Skin of body (tissue), 2 donors: ENCODE results near the gene CYLD. TPM values are rescaled to one million over a fixed set of nuclear protein-coding genes. Genes with fewer than 3 reads are reported as not detected.
A peak's percentile ranks its signal among the peaks of the same experiment; 100 is the strongest.

Source experiments
- DNase-seq: peaks from one replicate; lab custom pipeline; 2025; lab: John Stamatoyannopoulos, UW
- total RNA-seq: library from RNA; depleted of rRNA; stranded (reverse); fragments of >200 nt; gene quantifications from one replicate; pipeline ENCODE4 v1.2.3, GENCODE V29; 2014

The CYLD gene
- total RNA-seq, 1 donor from 2014 or later: 42.5 TPM

DNA sequence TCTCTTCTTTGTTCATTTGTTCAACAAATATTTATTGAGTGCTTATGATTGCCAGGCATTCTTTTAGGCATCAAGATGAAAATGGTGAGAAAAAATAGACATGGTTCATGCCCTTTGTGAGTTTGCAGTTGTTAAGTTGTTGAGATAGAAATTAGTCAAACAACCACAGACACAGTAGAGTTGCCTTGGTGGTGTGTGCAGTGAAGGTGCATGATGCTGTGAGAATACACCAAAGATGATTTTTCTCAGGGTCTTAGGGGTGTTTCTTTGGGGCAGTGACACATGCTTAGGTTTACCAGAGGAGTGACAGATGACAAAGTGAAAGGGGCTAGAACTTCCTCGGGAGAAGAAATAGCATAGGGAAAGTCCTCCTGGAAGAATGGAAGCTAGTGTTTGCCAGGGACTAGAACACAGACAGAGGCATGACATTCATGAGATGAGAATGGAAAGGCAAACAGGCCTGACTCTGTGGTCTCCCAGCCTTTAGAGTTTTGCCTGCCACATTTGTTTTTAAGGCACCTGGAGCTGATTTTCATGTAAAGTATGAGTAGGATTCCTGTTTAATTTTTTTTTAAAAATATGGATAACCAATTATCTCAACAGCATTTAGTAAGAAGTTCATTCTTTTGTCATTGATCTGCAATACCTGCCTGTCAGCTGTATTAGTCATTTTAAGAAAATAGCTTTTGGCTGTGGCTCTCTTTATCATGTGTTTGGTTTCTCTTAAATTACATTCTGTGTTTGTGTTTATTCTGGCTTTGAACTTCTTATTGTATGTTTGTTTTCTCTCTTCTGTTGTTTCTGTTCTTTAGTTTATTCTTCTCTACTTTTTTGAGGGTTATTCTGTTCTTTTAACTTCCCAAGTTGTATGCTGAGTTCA is 36.6 kb downstream of the CYLD start:
- no peak for DNase-seq

DNA sequence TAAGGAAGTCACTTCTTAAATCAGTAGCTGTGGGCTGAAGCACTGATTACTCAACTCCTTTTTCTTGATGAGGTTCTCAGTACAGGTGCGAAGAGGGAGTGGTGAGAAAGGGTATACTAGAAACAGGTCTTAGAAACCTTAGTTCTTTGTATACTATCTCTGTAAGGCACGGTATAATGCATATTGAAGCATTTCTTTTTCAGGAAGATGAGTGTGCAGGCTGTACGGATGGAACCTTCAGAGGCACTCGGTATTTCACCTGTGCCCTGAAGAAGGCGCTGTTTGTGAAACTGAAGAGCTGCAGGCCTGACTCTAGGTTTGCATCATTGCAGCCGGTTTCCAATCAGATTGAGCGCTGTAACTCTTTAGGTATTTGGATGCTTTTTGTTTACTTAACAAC is 39.2 kb downstream of the CYLD start:
- no peak for DNase-seq

GRCh38 chr16:50781518-50781917 is 39.6 kb downstream of the CYLD start:
- no peak for DNase-seq

DNA sequence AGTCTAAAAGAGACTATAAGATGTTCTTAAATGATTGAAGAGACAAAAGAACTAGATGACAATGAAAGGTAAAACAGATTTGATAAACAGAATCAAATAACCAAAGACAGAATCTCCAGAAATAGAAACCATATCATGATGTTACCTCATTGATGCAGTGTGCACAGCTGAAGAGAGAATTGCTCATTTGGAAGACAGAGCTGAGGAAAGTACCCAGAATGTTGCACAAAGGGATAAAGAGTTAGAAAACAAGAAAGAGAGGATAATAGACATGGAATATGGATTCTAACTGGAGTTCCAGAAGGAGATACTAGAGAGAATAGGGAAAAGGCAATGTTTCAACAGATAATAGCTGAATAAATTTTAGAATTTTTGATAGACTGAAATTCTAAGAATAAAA is 47.9 kb downstream of the CYLD start:
- DNase-seq: no peak

DNA sequence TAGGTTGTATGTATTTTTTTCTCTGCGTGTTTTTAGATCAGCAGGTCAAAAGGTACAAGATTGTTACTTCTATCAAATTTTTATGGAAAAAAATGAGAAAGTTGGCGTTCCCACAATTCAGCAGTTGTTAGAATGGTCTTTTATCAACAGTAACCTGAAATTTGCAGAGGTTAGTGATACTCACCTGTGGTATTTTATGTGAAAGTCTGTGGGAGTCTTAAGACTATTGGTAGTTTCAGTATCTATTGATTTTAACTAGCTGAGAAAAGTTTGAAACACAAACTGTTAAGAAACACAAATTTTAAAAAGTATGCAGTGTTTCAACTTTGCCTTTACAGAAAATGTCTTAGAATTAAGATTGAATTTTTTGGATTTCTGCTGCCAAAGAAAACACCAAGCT is 49.6 kb downstream of the CYLD start:
- no peak for DNase-seq

DNA sequence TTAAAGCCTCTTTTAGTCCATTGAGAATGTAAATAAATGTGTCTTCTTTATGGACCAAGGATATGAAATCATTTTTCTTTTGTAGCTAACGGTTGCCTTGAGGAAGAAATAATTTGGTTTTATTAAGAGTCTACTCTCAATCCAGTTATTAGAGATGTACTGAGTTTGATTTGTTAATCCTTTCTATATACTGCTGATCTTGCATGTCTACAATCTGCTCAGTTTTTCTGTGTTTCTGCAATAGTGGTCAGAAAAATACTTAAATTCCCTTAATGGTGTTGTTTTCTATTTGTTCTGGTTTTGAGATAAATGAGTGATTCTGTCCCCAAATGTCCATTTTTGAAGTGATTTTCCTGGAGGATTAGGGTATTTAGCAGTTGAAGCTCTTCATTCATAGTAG is 54.9 kb downstream of the CYLD start:
- no peak for DNase-seq

GRCh38 chr16:50797456-50797855 is 55.6 kb downstream of the CYLD start:
- no peak for DNase-seq

DNA sequence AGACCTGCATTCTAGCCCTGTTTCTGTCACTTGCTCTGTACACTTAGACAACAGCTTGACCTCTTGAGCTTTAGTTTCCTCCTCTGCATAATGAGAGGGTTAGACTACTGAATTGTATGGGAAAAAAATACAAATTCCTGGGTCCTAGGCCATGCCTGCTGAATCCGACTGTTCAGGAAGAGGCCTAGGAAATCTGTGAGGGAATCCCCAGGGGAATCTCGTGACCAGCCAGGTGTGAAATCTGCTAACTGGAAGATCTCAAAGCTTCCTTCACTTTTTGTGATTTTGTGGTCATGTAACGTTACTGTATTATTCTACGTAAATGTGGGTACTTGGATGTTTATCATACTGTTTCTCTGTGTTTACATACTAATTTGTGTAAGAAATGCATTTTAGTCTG is 58.2 kb downstream of the CYLD start:
- DNase-seq: no peak

DNA sequence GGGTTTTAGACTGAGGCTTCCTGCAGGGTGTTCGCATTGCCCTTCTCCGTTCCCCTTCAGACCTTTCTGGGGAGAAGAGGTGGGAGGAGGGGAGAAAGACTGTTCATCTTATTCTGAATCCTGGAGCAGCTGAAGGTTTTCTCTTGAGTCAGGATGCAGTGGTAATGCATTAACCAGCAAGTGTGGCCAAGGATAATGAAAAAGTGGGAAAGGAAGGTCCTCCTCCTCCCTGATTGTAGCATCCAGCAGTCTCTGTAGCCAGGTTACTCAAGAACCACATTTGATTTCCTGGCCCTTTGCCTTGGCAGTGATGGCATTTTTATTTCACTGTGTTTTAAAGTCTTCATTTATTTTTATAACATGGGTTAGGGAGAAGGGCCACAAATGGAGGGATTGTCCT is 59.1 kb downstream of the CYLD start:
- DNase-seq: no peak

- no peak for DNase-seq
These were observed 60.1 kb downstream of the CYLD start for GRCh38 chr16:50802000-50802399.

- no peak for DNase-seq
These were observed 61.1 kb downstream of the CYLD start for GRCh38 chr16:50802961-50803360.

DNA sequence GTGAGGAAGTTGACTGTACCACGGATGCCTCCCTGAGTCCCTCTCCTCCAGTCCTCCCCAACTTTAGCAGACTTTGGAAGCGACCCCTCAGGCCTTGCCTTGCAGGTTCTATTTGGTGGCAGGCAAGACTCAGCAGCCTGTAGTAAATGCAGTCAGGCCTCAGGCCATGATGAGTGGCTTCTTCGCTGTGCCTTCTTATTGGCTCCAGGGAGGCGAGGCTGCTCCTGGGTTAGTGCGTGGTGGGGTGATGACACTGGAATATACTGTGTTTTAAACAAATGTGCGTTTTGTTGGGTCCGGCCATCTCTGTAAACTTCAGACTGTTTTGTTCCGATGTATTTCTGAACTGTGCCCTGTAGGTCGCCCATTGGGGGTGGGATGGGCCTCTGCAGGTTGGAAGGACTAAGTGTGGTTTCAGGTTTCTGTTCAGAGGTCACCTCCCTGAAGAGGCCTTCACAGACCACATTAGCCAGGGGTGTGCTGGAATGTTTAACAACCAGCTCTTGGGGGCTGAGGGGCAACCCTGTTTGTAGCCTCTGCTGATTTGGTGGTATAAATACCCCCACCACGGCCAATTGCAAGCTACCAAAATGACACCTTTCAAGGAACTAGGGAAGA is 62.5 kb downstream of the CYLD start:
- DNase-seq: no peak

DNA sequence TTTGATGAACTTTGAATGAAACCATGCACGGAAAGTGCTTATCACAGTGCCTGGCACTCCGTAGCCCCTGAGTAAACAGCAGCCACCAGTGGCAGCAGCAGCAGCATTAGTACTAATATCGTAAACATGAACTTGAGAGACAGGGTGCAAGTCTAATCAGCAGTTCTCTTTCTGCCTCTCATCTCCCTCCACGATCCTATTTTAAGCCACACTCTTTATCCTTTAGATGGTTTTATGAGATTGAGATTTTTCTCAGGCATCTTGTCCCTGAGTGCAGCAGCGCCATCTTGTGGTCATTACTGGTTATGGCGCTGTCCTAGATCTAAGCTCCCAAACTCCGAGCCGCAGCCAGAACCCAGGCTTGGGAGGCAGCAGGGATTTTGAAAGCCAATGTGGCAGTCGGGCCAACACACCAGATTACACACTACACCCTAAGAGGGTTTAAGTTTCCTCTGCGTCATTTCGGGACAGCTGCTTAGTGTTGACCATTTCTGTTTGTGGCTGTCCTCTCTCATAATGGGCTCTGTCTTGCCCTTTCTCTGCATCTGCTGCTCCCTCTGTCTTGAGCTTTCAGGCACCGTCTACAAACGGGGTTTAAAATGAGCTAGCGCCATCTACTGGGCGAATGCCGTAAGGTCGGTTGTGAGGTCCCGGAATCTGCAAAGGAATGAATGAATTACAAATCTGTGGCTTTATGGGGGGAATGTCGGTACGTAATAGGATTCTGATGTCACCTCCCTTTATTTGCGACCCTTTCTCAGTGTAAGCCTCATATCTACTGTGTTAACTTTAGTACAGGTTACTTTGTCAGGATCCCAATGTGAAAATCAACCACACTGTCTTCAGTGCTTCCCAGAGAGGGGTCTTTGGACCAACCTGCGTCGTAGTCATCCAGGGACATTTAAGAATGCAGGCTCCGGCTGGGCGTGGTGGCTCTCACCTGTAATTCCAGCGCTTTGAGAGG is 64.5 kb downstream of the CYLD start:
- DNase-seq: peak; percentile 97

DNA sequence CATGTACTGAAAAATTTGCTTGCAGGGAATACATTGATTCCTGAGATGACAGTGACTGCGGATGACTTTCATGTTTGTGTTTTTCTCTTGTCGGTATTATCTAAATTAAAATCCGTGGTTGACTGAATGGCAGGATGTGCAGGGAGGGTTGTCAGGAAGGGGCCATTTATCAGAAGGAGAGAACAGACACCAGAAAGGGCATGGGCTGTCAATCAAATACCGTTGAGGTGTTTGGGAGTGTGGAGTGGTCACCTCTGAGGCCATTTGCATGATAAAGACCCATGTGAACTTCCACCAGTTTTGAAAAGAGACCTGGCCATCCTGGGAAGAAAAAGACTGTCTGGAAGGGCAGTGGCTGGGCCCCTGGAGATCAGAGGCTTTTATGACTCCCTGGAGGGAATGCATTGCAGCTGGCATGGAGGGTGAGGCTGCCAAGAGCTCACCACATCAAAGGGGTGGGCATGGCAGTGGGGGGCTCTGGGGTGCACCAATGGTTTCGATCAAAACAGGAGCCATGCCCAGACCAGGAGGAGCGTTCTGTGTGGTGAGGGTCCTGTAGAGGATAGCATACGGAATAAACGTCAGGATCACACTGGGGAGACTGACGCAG is 67.1 kb downstream of the CYLD start:
- DNase-seq: no peak

GRCh38 chr16:50809561-50809960 is 67.7 kb downstream of the CYLD start:
- DNase-seq: no peak

DNA sequence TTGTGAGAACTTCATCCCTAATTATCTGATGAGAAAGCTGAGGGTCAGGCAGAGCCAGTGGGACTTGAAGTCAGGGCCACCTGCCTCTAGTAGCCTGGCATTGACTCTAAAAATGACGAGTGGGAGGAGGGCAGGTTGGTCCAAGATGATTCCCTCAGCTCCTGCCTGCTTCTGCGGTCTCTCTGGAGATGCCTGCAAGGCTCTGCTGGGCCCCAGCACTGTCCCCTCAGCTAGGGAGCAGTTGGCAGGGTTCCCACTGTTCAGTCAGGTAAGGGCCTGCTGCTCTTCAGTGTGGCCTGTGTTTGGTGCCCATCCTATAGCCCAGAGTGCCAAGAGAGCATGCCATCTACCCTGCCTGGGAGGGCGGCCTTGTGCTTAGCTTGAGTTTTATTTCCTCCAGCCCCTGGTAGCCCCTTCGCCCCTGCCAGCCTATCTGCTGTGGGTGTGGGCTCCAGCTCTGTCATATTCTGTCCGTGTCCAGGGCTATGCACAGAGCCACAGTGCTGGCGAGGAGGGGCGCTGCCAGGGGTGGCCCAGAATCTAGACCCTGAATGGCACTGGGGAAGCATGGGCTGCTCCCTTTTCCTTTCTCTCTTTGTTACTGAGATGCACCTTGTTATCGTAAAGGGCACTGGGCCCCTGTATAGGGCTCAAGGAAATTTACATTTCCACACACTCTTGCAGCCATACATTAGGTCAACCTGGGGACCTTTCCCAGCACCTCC is 68.5 kb downstream of the CYLD start:
- DNase-seq: no peak

GRCh38 chr16:50812046-50812445 is 70.2 kb downstream of the CYLD start:
- DNase-seq: no peak

- no peak for DNase-seq
These were observed 71.1 kb downstream of the CYLD start for GRCh38 chr16:50812876-50813466.

GRCh38 chr16:50814052-50814451 is 72.2 kb downstream of the CYLD start:
- no peak for DNase-seq

DNA sequence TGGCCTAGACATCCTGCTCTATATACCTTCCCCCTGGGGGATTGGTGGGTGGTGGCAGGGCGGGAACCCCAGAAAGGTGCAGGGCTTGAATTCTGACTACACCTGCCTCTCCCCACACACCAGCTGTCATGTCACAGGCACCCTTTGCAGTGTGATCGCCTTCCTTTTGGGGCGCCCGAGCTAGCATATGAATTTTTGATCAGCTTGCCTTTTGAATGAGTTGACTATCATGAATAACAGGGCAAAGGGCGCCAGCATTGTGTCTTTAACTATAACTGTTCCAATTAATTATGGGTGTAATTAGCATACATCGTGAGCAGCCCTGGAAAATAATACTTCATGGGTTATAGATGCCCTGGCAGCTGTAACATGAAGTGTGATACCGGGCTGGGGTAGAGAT is 72.7 kb downstream of the CYLD start:
- no peak for DNase-seq
